ENCODE results near the gene PCCA. TPM values are rescaled to one million over a fixed set of nuclear protein-coding genes. Genes with fewer than 3 reads are reported as not detected.
A peak's percentile ranks its signal among the peaks of the same experiment; 100 is the strongest.

Gene PCCA
- polyA plus RNA-seq, 1 donor, result 20.0 TPM

DNA sequence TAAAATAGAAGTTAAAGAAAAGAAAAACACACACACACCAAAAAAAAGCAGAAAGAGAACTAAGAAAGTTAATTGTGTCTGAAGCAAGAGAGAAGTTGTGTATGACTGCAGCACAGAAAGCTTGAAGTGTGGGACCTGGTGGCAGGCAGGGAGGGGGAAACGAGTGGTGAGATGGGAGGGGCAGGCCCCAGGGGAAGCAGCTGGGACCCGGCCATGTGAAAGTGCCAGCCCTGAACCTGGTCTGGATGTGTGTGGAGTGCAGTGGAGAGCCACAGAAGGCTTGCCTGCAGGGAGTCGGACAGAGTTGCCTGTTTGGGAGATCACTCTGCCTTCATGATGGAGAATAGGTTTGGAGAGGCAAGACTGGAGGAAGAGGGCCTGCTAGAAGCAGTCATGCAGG is 300.7 kb downstream of the PCCA start:
- Histone ChIP-seq H3K4me3 (ENCODE audit: low read length) (no peak overlapping the region), H3K9me3 (ENCODE audit: control insufficient read depth, low read depth, low read length) (no peaks in the 10 kb centered on the region), H3K27me3 (ENCODE audit: control insufficient read depth, insufficient read depth, low read length) (no peaks in the 10 kb centered on the region), H3K27ac (ENCODE audit: low read length) (no peak overlapping the region), H3K4me1 (ENCODE audit: control insufficient read depth, insufficient read depth, low read length) (no peaks in the 10 kb centered on the region), H3K36me3 (ENCODE audit: control insufficient read depth, insufficient read depth, low read length) (peaks cover 7% of the 10 kb centered on the region)
- no CpG with 5 or more reads among the region's 3 CpGs for WGBS (ENCODE audit: insufficient coverage, low lambda C conversion rate)
- DNase-seq, result no peak

DNA sequence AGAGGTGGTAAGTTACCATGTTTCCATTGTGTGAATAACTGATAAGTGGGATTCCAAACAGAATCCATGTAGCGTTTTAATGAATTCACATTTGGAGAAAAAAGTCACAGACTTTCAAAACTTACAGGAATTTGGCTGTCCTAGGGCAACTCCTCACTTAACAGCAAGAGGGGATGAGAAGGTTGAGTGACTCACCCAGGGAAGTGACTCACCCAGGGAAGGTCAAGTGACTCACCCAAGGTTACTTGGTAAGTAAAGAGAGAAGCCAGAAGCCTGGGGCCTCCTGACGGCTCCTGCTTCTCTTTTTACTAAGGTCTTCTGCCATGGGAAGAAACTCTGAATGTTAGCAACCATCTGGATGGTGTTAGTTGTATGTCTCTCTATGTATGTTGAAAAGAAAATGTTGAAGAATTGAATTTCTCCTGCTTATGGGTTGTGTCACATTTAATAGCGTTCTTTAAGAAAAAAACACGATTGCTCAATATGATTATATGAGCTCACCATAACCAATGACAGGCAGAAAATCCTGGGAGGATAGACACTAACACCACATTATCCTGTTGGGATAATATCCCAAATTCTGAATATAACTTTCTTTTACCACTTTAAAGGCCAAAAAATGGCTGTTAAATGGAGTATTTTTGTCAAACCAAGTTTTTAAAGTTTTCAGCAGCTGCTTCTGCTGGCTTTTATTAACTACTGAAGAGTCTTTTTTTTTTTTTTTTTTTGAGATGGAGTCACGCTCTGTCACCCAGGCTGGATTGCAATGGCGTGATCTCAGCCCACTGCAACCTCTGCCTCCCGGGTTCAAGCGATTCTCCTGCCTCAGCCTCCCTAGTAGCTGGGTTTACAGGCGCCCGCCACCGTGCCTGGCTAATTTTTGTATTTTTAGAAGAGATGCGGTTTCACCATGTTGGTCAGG is 304.1 kb downstream of the PCCA start:
- H3K9me3 ChIP-seq (ENCODE audit: control insufficient read depth, low read depth, low read length), result no peaks in the 10 kb centered on the region
- H3K4me3 ChIP-seq (ENCODE audit: low read length), result no peak overlapping the region
- no peaks in the 10 kb centered on the region for H3K4me1 ChIP-seq (ENCODE audit: control insufficient read depth, insufficient read depth, low read length)
- no peaks in the 10 kb centered on the region for H3K27me3 ChIP-seq (ENCODE audit: control insufficient read depth, insufficient read depth, low read length)
- WGBS (ENCODE audit: insufficient coverage, low lambda C conversion rate), result 95% methylated on average over 3 of the region's 12 CpGs
- peak; percentile 16 to 27 for DNase-seq
- no peak overlapping the region for H3K27ac ChIP-seq (ENCODE audit: low read length)
- peaks cover 2% of the 10 kb centered on the region for H3K36me3 ChIP-seq (ENCODE audit: control insufficient read depth, insufficient read depth, low read length)

DNA sequence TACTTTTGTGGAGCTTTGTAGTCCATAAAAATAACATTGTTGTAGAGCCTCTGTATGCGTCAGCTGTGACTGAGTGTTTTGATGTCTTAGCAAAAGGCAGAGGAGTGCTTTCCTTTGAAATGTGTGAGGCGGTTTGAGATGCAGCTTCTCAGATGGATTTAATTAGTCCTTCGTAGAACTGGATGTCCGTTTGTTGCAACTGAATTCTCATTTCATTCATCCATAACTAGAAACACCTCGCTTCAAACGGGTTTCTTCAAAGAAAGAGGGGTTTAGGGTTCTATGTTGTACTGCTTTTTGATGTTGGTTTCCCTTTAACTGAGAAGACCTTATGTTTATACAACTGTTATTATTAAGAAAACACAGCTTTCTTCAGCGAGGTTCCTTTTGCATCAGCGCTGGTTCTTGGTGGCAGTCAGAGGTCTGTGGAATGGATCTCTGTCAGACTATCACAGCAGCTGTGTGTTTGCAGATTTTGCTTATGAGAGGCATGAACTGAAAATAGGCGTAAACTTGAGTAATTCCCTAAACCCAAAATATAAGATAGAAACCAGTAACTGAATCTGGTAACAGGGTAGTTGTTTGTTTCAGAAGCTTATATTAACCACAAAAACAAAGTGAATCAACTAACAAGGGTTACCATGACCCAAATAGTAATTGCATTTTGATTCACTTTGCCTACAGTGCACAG is 305.3 kb downstream of the PCCA start:
- H3K9me3 ChIP-seq (ENCODE audit: control insufficient read depth, low read depth, low read length), result no peaks in the 10 kb centered on the region
- no peak for DNase-seq
- no peak overlapping the region for H3K4me3 ChIP-seq (ENCODE audit: low read length)
- H3K27me3 ChIP-seq (ENCODE audit: control insufficient read depth, insufficient read depth, low read length), result no peaks in the 10 kb centered on the region
- H3K36me3 ChIP-seq (ENCODE audit: control insufficient read depth, insufficient read depth, low read length), result peaks cover 2% of the 10 kb centered on the region
- no CpG with 5 or more reads among the region's 9 CpGs for WGBS (ENCODE audit: insufficient coverage, low lambda C conversion rate)
- H3K4me1 ChIP-seq (ENCODE audit: control insufficient read depth, insufficient read depth, low read length), result no peaks in the 10 kb centered on the region
- H3K27ac ChIP-seq (ENCODE audit: low read length), result no peak overlapping the region

DNA sequence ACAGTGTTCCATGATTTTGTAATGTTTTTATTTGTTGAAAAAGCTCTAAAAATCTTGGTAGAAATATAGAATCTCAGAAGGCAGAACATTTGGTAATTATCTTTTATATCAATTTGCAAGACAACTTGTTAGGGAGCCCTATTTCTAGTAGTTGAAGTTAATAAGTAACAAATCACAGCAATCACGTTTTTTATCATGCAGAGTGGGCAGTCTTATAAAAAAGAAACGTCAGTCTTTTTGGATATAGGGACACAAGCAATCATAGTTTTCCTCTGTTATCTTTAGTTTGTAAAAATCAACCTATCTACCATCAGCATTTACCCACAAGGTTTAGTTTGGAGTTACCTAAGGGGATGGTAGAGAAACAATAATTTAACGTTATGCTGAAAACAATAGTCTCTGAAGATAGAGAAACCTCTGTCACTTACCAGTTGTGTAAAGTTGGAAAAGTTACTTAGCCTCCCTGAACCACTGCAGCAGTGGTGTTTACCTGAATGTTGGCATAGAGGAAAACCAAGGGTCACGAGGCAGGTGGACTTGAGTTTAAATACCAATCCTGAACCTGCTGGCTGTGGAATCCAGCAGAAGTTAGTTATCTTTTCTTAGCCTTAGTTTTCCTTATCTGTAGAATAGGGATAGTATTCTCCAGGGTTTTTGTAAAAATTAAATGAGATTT is 306.9 kb downstream of the PCCA start:
- Histone ChIP-seq H3K4me1 (ENCODE audit: control insufficient read depth, insufficient read depth, low read length) (no peaks in the 10 kb centered on the region), H3K36me3 (ENCODE audit: control insufficient read depth, insufficient read depth, low read length) (no peaks in the 10 kb centered on the region), H3K27me3 (ENCODE audit: control insufficient read depth, insufficient read depth, low read length) (no peaks in the 10 kb centered on the region), H3K9me3 (ENCODE audit: control insufficient read depth, low read depth, low read length) (no peaks in the 10 kb centered on the region), H3K27ac (ENCODE audit: low read length) (no peak overlapping the region), H3K4me3 (ENCODE audit: low read length) (no peak overlapping the region)
- WGBS (ENCODE audit: insufficient coverage, low lambda C conversion rate), result no CpG with 5 or more reads among the region's 4 CpGs
- no peak for DNase-seq

DNA sequence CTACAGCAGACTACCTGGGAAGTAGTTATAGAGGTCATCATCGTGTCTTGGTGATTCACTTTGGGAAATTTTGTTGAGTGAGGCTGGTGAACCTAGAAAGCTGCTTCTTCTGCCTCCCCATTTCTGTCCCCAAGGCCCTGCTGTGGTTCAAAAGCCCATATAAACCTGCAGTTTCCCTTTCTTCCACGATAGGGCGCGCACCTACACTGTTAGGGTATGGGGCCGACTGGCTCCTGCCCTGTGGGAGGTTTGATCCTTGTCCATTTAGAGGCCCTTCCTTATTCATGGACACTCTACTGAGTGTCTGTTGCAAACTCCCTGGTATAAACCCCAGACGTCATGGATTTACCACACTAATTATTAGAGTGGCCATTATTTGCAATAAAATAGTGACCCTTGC is 307.9 kb downstream of the PCCA start:
- H3K9me3 ChIP-seq (ENCODE audit: control insufficient read depth, low read depth, low read length), result peaks cover 2% of the 10 kb centered on the region
- H3K4me1 ChIP-seq (ENCODE audit: control insufficient read depth, insufficient read depth, low read length), result no peaks in the 10 kb centered on the region
- H3K27me3 ChIP-seq (ENCODE audit: control insufficient read depth, insufficient read depth, low read length), result no peaks in the 10 kb centered on the region
- no peaks in the 10 kb centered on the region for H3K36me3 ChIP-seq (ENCODE audit: control insufficient read depth, insufficient read depth, low read length)
- no peak for DNase-seq
- H3K27ac ChIP-seq (ENCODE audit: low read length), result no peak overlapping the region
- WGBS (ENCODE audit: insufficient coverage, low lambda C conversion rate), result no CpG with 5 or more reads among the region's 6 CpGs
- H3K4me3 ChIP-seq (ENCODE audit: low read length), result no peak overlapping the region

DNA sequence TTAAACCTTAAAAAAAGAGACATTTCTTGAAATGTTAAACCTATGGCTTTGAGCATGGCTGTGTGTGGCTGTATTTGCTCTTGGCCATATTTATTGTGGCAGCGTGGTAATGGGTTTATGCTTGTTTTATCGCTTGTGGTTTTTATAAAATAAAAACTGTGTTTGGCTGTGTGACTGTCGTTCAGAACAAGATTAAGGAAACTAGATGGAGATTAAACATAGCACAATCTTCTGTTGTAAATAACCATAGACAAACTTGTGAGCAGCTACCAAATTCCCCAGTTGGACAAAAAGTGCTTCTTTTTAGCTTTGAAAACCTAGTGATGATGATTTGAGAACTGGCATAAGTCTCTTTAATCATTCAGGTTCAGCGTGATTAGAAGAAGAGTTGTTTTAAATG is 308.7 kb downstream of the PCCA start:
- DNase-seq, result no peak
- Histone ChIP-seq H3K27ac (ENCODE audit: low read length) (no peak overlapping the region), H3K36me3 (ENCODE audit: control insufficient read depth, insufficient read depth, low read length) (no peaks in the 10 kb centered on the region), H3K4me1 (ENCODE audit: control insufficient read depth, insufficient read depth, low read length) (no peaks in the 10 kb centered on the region), H3K27me3 (ENCODE audit: control insufficient read depth, insufficient read depth, low read length) (no peaks in the 10 kb centered on the region), H3K4me3 (ENCODE audit: low read length) (no peak overlapping the region), H3K9me3 (ENCODE audit: control insufficient read depth, low read depth, low read length) (peaks cover 4% of the 10 kb centered on the region)
- 100% methylated on average over 2 of the region's 4 CpGs for WGBS (ENCODE audit: insufficient coverage, low lambda C conversion rate)

DNA sequence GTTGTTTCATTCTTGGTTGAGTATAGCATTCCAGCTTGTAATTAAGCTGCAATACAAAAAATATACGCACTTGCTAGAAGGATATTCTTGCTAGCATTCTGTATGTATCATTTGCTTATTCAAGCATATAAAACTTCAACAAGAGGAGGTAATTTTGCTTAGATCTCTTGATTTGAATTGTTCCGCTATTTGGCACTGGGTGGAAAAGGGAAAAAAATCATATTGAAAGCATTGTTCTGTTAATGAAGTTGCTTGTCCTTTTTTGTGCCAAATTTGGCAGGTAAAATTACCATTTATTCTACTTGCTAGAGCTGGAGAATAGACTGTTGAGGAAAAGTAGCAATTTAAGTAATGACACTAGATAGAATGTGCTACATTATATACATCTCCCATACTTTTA is 309.5 kb downstream of the PCCA start:
- DNase-seq, result no peak
- peaks cover 7% of the 10 kb centered on the region for H3K9me3 ChIP-seq (ENCODE audit: control insufficient read depth, low read depth, low read length)
- WGBS (ENCODE audit: insufficient coverage, low lambda C conversion rate), result 100% methylated on average over 1 of the region's 2 CpGs
- H3K4me1 ChIP-seq (ENCODE audit: control insufficient read depth, insufficient read depth, low read length), result no peaks in the 10 kb centered on the region
- H3K27ac ChIP-seq (ENCODE audit: low read length), result no peak overlapping the region
- no peak overlapping the region for H3K4me3 ChIP-seq (ENCODE audit: low read length)
- no peaks in the 10 kb centered on the region for H3K36me3 ChIP-seq (ENCODE audit: control insufficient read depth, insufficient read depth, low read length)
- no peaks in the 10 kb centered on the region for H3K27me3 ChIP-seq (ENCODE audit: control insufficient read depth, insufficient read depth, low read length)

DNA sequence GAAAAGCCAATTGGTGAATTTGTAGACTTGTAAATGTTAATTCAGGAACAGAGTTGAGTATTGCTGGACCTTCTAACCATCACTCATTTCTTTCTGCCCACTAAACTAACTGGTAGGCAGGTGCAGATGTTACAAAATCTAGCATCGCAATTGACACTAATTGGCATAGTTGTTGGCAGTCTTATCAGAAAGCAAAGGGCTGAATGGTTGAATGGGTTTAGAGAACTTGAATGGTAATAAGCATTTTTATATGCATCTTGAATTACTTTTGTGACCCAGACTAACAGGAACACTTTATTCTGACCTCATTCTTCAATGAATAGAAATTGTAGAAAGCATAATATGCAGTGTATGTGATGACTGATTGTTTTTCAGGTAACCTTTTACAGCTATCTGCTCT is 310.6 kb downstream of the PCCA start:
- Histone ChIP-seq H3K4me1 (ENCODE audit: control insufficient read depth, insufficient read depth, low read length) (no peaks in the 10 kb centered on the region), H3K9me3 (ENCODE audit: control insufficient read depth, low read depth, low read length) (peaks cover 7% of the 10 kb centered on the region), H3K36me3 (ENCODE audit: control insufficient read depth, insufficient read depth, low read length) (peaks cover 2% of the 10 kb centered on the region), H3K4me3 (ENCODE audit: low read length) (no peak overlapping the region), H3K27me3 (ENCODE audit: control insufficient read depth, insufficient read depth, low read length) (no peaks in the 10 kb centered on the region), H3K27ac (ENCODE audit: low read length) (no peak overlapping the region)
- 100% methylated on average over 1 of the region's 1 CpG for WGBS (ENCODE audit: insufficient coverage, low lambda C conversion rate)
- no peak for DNase-seq

DNA sequence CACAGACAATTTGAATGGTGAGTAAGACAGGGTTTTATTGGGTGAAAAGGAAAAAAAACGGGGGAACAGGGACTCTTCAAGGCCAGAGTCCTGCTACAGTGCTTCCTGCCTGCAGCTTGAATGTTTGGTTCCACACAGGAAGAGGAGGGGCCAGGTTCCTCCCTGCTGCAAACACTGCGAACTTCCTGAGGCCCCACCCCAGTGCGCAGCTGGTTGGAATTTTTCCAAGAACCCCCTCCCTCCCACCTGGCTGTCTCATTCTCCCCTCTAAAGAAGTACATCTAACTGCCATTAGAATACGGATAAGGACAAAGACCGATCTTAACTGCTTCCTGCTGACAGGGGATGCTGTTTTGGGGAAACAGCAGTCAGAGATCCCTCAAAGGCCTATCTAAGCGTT is 314.8 kb downstream of the PCCA start:
- H3K27ac ChIP-seq (ENCODE audit: low read length), result no peak overlapping the region
- H3K27me3 ChIP-seq (ENCODE audit: control insufficient read depth, insufficient read depth, low read length), result no peaks in the 10 kb centered on the region
- no CpG with 5 or more reads among the region's 6 CpGs for WGBS (ENCODE audit: insufficient coverage, low lambda C conversion rate)
- peaks cover 8% of the 10 kb centered on the region for H3K9me3 ChIP-seq (ENCODE audit: control insufficient read depth, low read depth, low read length)
- H3K4me3 ChIP-seq (ENCODE audit: low read length), result no peak overlapping the region
- H3K36me3 ChIP-seq (ENCODE audit: control insufficient read depth, insufficient read depth, low read length), result peaks cover 2% of the 10 kb centered on the region
- H3K4me1 ChIP-seq (ENCODE audit: control insufficient read depth, insufficient read depth, low read length), result no peaks in the 10 kb centered on the region
- no peak for DNase-seq

DNA sequence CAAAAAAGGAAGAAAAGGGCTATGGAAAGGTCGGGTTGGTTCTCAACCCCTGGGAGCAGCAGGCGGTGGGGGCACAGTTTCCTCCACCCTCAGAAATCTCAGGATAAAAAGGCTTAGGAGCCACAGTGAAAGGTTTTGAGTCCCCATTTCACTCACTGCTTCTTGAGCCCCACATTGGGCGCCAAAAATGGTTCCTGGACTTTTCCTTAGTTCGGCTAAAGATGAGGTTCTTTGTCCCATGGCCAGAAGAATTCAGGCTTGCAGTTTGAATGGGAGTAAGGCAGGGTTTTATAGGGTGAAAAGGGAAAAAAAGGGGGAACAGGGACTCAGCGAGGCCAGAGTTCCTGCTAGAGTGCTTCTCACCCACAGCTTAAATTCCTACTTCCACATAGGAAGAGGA is 320.2 kb downstream of the PCCA start:
- peaks cover 25% of the 10 kb centered on the region for H3K9me3 ChIP-seq (ENCODE audit: control insufficient read depth, low read depth, low read length)
- no peak overlapping the region for H3K27ac ChIP-seq (ENCODE audit: low read length)
- peaks cover under 1% of the 10 kb centered on the region for H3K36me3 ChIP-seq (ENCODE audit: control insufficient read depth, insufficient read depth, low read length)
- H3K4me1 ChIP-seq (ENCODE audit: control insufficient read depth, insufficient read depth, low read length), result no peaks in the 10 kb centered on the region
- no peak for DNase-seq
- no peak overlapping the region for H3K4me3 ChIP-seq (ENCODE audit: low read length)
- H3K27me3 ChIP-seq (ENCODE audit: control insufficient read depth, insufficient read depth, low read length), result no peaks in the 10 kb centered on the region
- 100% methylated on average over 1 of the region's 5 CpGs for WGBS (ENCODE audit: insufficient coverage, low lambda C conversion rate)

Measured in large intestine (tissue), 3 donors.